ENCODE results near the gene RPS17.
"Not testable (repeated sequence)": the region's sequence is repeated elsewhere in the genome, so short reads cannot be mapped to it uniquely, and the experiment has no call there.

Gene RPS17

DNA sequence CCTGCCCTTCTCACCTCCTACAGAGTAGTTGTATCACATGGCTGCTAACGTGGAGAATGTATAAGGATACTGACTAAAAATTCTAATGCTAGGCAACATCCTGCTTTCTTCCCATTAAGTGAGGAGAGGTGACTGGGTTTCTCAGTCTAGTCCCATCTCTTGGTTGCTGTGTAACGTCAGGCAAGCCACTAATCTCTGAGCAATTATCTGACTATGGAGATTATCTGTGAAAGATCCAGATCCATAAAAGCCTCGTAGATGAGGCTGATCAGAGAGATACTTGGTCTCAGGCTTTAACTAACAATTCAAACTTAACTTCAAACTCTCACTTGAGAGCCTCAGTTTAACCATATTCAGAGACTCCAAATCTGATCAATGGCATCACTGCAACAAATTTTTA is 4.7 kb upstream of the RPS17 start:
- DNase-seq = no peak

DNA sequence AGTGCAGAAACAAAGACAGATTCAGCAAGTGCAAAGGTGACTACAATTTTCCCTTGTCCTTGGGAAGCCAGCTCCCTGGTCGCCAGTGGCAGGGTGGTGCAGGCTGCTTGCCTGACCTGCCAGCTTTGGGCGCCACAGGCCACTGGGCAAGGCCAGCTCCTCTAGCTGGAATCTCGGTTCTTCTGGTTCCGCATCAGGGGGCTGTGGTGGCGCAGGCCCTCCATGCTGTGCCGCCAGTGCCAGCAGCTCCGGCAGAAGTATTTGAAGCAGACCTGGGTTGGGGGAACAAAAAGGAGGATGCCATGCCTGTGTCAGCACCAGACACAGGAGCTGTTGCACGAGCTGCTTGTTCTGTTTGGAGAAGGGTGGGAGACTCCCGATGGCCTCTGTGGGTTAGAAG is 4.2 kb upstream of the RPS17 start:
- DNase-seq = no peak

DNA sequence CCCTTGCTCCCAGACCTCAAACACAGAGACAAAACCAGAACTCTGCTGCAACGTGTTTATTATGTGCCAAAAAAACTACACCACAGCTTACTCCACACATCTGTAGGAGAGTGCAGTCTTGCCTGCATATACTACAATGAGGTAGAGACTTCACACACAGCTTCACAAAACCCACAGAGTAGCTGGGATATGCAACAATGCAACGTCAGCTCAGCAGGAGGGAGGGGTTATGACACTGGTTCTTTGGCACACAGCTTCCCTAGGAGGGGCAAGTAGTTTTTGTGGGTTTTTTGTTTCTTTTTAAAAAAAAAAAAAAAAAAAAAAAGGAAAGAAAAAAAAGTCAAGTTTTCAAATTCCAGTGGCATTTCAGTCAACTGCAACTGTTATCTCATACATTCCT is 2.9 kb upstream of the RPS17 start:
- DNase-seq = no peak

DNA sequence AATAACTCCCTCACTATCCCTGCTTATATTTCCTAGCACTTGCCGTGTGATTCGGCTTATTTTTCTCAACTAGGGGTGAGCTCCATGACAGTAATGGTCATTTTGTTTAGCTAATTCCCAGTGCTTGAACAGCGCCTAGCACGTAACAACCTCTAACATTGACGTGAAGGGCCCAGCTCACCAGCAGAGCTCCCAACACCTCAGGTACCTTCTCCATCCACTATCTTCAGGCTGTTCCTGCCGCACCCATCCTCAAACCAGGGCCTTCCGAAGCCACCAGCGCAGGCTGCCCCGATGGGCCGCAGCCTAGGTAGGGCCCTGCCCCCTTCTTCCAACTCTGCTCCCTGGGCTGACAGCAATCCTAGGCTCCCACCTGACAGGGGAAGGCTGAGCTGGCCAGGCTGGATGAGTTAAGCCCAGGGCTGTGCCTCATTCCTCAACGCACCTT is 751 bp upstream of the RPS17 start:
- no peak for DNase-seq

GRCh38 chr15:82539691-82540054 is 584 bp downstream of the RPS17 start:
- no peak for DNase-seq

DNA sequence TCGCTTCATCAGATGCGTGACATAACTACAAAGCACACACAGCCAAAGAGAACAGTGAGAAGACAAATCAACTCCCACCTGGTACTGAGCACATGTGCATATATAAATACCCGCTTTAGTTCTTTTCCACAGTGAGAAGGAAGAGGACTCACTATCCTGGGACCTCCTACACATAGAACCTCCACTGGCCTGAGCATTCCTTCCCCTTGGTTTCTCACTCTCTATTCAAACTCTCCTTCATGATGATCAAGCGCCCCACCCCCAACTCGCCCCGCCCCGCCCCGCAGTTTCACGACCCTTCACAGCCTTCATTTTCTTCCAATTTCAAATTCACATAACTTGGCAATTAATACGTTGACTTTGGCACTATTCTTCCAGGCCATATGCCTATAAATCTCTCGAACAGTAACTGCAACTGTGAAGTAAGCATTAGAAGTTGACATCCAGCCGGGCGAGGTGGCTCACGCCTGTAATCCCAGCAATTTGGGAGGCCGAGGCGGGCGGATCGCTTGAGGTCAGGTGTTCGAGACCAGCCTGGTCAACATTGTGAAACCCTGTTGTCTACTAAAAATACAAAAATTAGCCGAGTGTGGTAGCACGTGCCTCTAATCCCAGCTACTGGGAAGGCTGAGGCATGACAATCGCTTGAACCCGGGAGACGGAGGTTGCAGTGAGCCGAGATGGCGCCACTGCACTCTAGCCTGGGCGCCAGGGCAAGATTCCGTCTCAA is 1.1 kb downstream of the RPS17 start:
- no peak for DNase-seq

GRCh38 chr15:82537351-82537908 is 2.8 kb downstream of the RPS17 start:
- DNase-seq = no peak

DNA sequence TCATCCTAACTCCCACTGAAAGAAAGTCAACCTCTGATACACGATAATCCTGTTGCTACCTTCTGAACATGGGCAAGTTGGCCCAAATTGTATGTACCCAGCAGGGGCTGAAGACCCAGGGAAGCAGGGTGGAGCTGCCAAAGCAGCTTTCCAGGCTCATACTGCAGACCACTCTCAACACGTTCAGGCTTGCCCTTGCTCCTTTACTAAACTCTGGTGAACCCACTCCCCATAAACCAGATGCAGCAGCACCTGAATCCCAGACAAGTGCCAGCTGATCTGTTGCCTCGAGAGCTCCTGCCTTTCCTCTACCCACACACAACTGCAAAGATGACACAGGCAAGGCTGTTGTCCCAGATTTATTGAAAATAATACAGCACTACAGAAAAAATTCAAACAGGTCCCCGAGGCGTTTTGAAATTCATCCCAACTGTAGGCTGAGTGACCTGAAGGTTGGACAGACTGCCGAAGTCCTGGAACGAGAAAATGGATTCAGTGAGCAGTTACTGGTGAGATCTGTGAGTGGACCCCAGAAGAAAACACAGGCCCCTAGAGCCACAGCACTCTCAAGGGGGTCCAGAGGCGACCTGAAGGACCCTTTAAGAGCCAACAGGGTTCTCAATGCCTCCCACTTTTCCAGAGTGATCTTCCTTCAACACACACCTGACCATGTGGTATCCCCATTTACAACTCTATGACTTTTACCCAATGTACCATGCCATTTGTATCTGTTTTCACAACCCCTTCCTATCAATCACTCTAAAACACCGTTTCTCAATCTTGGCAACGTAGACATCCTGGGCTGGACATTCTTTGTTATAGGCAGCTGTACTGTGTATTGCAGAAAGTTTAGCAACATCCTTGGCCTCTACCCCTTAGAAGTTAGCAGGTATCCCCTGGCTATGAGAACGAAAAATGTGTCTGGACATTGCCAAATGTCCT is 3.6 kb downstream of the RPS17 start:
- DNase-seq = no peak

- no peak for DNase-seq
Measured at GRCh38 chr15:82535566-82536408, 4.5 kb downstream of the RPS17 start.

DNA sequence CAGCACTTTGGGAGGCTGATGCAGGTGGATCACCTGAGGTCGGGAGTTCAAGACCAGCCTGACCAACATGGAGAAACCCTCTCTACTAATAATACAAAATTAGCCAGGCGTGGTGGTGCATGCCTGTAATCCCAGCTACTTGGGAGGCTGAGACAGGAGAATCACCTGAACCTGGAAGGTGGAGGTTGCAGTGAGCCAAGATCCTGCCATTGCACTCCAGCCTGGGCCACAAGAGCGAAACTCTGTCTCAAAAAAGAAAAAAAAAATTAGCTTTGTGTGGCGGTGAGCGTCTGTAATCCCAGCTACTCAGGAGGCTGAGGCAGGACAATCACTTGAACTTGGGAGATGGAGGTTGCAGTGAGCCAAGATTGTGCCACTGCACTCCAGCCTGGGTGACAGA is 5.1 kb downstream of the RPS17 start:
- DNase-seq = not testable (repeated sequence)

GRCh38 chr15:82534457-82534861 is 5.8 kb downstream of the RPS17 start:
- not testable (repeated sequence) for DNase-seq

DNA sequence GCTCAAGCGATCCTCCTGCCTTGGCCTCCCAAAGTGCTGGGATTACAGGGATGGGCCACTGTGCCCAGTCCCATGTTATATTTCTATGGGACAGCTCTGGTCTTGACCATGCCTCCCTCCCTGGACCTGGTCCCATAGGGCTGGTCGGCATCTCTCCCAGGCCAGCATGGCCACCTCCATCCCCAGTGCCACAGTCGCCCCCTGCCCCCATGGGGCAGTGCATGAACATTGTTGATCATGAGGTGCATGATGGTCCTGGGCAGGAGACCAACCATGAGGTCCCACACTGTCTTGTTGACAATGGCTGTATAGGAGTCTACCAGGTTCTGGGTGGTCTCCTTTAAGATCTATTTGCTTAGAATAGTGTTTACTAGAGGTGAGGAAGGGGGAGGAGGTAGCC is 6.5 kb downstream of the RPS17 start:
- no peak for DNase-seq

DNA sequence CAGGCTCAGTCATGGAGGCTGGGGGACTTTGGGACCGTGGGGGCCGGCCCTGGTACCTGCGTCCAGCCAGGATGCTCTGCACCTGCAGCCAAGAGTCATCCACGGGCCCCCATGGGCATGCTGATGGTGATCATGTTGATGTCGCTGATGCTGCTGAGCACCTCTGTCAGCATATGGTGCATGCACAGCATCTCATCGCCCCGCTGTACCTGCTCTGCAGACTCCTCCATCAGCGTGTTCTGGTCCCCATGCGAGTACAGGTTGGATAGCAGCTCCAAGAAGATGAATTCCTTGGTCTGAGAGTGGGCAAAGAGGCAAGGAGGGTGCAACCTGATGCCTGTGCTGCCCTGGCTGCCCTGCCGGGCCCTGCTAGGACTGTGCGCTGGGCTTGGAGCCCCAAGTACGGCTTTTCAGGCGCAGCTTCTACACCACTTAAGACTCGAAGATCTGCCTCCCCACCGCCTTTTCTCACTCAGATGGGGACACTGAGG is 7.2 kb downstream of the RPS17 start:
- DNase-seq = no peak

DNA sequence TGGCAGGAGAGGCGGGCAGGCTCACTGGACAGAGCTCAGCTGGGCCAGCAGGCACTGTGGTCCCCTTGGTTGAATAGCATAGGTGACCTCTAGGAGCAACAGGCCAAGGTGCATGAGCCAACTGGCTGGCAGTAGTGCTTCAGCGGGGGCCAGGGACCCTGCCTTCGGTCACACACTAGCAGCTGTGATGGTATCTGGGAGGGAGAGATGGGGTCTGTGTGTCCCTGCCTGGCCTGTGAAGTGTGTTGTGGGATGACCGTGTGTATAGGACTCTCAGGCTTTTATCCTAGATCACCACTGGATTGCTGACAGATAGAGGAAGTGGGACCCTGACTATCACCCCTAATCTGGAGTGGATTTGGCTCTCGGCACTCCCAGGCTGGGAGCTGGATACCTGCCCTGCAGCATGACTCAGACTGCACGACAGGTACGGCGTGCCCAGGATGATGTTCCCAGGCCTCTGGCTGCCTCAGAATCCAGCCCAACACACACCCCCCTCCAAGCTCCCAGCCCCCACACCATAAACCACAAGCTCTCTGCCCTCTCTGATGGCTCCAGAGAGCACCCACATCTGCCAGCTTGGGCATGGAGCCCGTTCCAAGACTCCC is 7.8 kb downstream of the RPS17 start:
- DNase-seq = no peak

- no peak for DNase-seq
Measured at GRCh38 chr15:82531496-82532382, 8.5 kb downstream of the RPS17 start.

DNA sequence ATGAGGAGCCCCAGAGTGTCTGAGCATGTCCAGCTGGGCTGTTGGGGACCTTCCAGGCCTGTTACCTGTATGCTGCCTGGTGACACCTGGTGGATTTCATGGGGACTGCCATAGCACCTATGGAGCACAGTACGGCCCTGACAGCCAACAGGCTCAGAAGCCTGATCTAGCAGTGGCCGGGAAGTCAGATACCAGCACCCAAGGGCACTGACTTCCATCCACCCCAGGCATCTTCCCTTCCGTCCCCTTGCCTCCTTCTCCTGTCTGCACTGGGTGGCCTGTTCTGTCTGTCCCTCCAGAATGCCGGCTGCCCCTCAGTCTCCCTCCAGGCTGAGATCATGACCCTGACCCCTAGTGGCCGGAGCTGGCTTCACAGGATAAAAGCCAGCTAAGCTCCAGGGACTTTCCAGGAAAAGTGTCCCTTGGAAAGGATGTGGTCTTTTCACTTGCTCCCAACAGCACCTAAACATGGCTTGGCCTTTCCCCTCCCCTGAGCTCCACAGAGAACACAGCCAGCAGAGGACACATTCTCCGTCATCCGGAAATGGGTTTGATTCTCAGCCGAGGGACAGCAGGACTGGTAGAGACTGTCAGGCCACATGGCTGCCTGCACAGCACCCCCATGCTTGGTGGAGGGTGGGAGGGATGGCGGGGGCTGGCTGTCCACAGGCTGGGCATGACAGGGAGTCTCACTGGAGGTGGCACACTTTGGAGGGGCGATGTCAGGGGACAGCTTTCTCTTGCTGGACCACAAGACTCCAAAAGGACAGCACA is 9.5 kb downstream of the RPS17 start:
- DNase-seq = no peak

- no peak for DNase-seq
Measured at GRCh38 chr15:82530006-82530405, 10.3 kb downstream of the RPS17 start.

DNA sequence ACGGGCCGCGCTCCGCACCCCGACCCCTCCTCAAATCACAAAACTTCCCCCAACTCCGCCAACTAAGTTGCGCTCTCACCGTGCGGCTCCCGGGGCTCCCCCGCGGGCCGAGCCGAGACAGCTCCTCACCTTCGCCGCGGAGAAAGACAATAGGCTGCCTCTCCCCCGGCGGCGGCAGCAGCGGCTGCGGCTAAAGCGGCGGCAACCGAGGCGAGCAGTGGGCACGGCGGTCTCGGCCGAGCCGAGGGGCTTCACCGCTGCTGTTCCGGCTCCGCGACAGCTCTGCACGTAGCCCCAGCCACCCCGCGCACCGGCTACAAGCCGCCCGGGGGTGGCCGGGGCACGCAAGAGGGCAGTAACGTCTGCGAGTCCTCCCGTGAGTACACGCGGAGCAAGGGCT is 26.7 kb downstream of the RPS17 start:
- DNase-seq = not testable (repeated sequence)

DNA sequence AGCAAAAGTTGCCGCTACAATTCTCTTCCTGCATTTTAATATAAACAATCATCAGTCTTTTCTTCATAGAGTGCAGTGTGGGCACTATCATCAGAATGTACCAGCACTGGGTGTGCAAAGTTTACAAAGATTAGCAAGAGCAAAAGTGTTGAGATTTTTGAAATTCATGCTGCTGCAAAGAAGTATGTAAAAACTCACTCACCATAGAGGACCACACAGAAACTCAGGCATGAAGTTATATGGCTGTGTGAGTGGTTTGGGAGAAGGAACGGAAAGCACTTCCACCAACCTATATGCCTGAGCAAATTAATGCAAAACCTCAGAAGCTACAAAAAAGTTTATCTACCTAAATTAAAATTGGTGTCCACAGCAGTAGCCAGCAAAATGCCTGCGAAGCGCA is 32.6 kb downstream of the RPS17 start:
- not testable (repeated sequence) for DNase-seq

GRCh38 chr15:82507087-82507486 is 33.2 kb downstream of the RPS17 start:
- DNase-seq = not testable (repeated sequence)

Data from COR-L47 (cell line).